Activated effector memory CD4-positive, alpha-beta T cell treated with anti-CD3 and anti-CD28 coated beads, Interleukin-2, amount 50 U/mL, for 16 hours (primary cell): ENCODE results near the gene PDE8B.

Source experiments
- DNase-seq: peaks from one replicate; pipeline ENCODE4 v3.0.0-alpha.2; 2020

The PDE8B gene

GRCh38 chr5:77409870-77410621 lies 199.6 kb downstream of the PDE8B start:
- no peak for DNase-seq

GRCh38 chr5:77413049-77413448 lies 202.6 kb downstream of the PDE8B start:
- DNase-seq, result no peak

- no peak for DNase-seq
These were observed 207.7 kb downstream of the PDE8B start for GRCh38 chr5:77418162-77418561.

GRCh38 chr5:77418601-77419581 lies 208.4 kb downstream of the PDE8B start:
- no peak for DNase-seq

- no peak for DNase-seq
These were observed 209.4 kb downstream of the PDE8B start for GRCh38 chr5:77419644-77420582.

- DNase-seq, result no peak
These were observed 210.5 kb downstream of the PDE8B start for GRCh38 chr5:77420940-77421339.

- no peak for DNase-seq
These were observed 212.7 kb downstream of the PDE8B start for GRCh38 chr5:77423022-77423750.

- no peak for DNase-seq
These were observed 214.4 kb downstream of the PDE8B start for GRCh38 chr5:77424921-77425320.

GRCh38 chr5:77425420-77425819 lies 214.9 kb downstream of the PDE8B start:
- no peak for DNase-seq

GRCh38 chr5:77425998-77426659 lies 215.6 kb downstream of the PDE8B start:
- no peak for DNase-seq

GRCh38 chr5:77426670-77427069 lies 216.2 kb downstream of the PDE8B start:
- no peak for DNase-seq

- DNase-seq, result no peak
These were observed 217.5 kb downstream of the PDE8B start for GRCh38 chr5:77427998-77428397.

- no peak for DNase-seq
These were observed 218.0 kb downstream of the PDE8B start for GRCh38 chr5:77428526-77428925.

- DNase-seq, result no peak
These were observed 220.2 kb downstream of the PDE8B start for GRCh38 chr5:77430726-77431125.

GRCh38 chr5:77431286-77431685 lies 220.8 kb downstream of the PDE8B start:
- DNase-seq, result no peak

GRCh38 chr5:77431719-77432118 lies 221.2 kb downstream of the PDE8B start:
- no peak for DNase-seq

- no peak for DNase-seq
These were observed 226.7 kb downstream of the PDE8B start for GRCh38 chr5:77437194-77437593.

- DNase-seq, result no peak
These were observed 227.6 kb downstream of the PDE8B start for GRCh38 chr5:77438071-77438470.

GRCh38 chr5:77443670-77444069 lies 233.2 kb downstream of the PDE8B start:
- DNase-seq, result no peak

GRCh38 chr5:77444356-77444755 lies 233.9 kb downstream of the PDE8B start:
- DNase-seq, result no peak

- no peak for DNase-seq
These were observed 238.4 kb downstream of the PDE8B start for GRCh38 chr5:77448831-77449230.

- no peak for DNase-seq
These were observed 238.8 kb downstream of the PDE8B start for GRCh38 chr5:77449277-77449676.
